Brain microvascular endothelial cell (primary cell): ENCODE results near the gene PTPN20.
A peak's percentile ranks its signal among the peaks of the same experiment; 100 is the strongest.

ENCODE experiments used
- DNase-seq: peaks from one replicate; pipeline ENCODE4 v3.0.0-alpha.2; 2020
- H3K27ac ChIP-seq: fragments of 250-450 bp; sonication (Bioruptor Pico); 2 replicates; pipeline ENCODE4 v1.5.1; 2020; ENCODE audit warnings: mild to moderate bottlenecking, moderate library complexity
- H3K27me3 ChIP-seq: fragments of 250-450 bp; sonication (Bioruptor Pico); replicated peaks from 2 replicates; pipeline ENCODE4 v1.5.1; 2020; ENCODE audit warnings: mild to moderate bottlenecking
- H3K36me3 ChIP-seq: fragments of 250-450 bp; sonication (Bioruptor Pico); replicated peaks from 2 replicates; pipeline ENCODE4 v1.5.1; 2020; ENCODE audit warnings: mild to moderate bottlenecking
- H3K4me3 ChIP-seq: 2 replicates; pipeline ENCODE4 v1.5.1; 2011; ENCODE audit warnings: low read depth, mild to moderate bottlenecking, control low read depth, low read length, moderate library complexity
- CTCF ChIP-seq: IDR thresholded peaks from 2 replicates; pipeline ENCODE4 v1.5.1; 2011; ENCODE audit warnings: low read depth, mild to moderate bottlenecking, moderate library complexity, low read length, control low read depth, inconsistent platforms; ENCODE audit errors: missing control alignments
- in situ Hi-C: cut with HindIII; loops from 2 replicates; pipeline ENCODE4 v1.10.0; 2017; ENCODE audit warnings: low sequenced_read_pairs, low pct_ligation_motif_present

PTPN20 gene

GRCh38 chr10:47030191-47030703, 119.0 kb downstream of the PTPN20 start:
- no peak overlapping the region for H3K27ac ChIP-seq
- no peak for DNase-seq
- no peaks in the 10 kb centered on the region for H3K36me3 ChIP-seq
- in situ Hi-C loops, result loop anchor here (25.0 kb wide), 1 partner anchor 282 kb away; the partner anchor contains the start of genes GDF10 and GDF2
- no peak for TF ChIP-seq CTCF
- no peak overlapping the region for H3K4me3 ChIP-seq
- no peaks in the 10 kb centered on the region for H3K27me3 ChIP-seq

DNA sequence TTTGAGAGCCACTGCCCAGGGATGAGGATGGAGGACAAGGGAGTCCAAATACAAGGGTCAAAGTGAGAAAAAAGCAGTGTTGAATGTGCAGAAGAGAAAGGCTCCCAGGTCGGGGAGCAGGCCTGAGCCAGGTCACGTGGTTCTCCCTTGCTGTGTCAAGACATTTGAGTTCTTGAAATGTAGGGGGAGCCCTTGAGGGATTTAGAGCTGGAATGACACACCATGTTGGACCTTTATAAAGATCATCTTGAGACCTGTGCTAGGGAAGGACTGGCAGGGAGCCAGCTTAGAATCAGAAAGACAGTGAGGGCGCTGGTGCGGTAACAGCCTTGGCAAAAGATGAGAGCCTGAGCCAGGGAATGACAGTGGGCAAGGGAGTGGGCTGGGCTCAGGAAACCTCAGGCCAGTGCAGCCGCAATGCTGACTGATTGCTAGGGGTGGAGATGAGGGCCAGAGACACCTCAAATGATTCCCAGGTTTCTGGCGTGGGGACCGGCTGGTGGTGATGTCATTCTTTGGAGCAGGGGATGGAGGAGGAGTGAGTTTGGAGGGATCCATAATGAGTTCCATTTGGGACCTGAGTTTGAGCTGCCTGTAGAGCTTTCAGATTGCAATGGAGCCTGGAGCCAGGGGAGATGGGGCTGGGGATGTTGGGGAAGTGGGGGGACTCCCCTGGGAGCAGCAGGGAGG, 120.1 kb downstream of the PTPN20 start:
- H3K27ac ChIP-seq, result no peak overlapping the region
- no peak for DNase-seq
- H3K27me3 ChIP-seq, result no peaks in the 10 kb centered on the region
- in situ Hi-C loops, result loop anchor here (25.0 kb wide), 1 partner anchor 281 kb away; the partner anchor contains the start of genes GDF10 and GDF2
- no peak overlapping the region for H3K4me3 ChIP-seq
- TF ChIP-seq CTCF, result peak; percentile 26
- H3K36me3 ChIP-seq, result no peaks in the 10 kb centered on the region

GRCh38 chr10:47031901-47032465, 120.8 kb downstream of the PTPN20 start:
- TF ChIP-seq CTCF, result no peak
- Histone ChIP-seq H3K36me3 (no peaks in the 10 kb centered on the region), H3K27me3 (no peaks in the 10 kb centered on the region), H3K4me3 (no peak overlapping the region), H3K27ac (no peak overlapping the region)
- in situ Hi-C loops, result loop anchor here (25.0 kb wide), 1 partner anchor 280 kb away; the partner anchor contains the start of genes GDF10 and GDF2
- DNase-seq, result peak; percentile 40

GRCh38 chr10:47033081-47033480, 121.9 kb downstream of the PTPN20 start:
- DNase-seq, result no peak
- Histone ChIP-seq H3K27ac (no peak overlapping the region), H3K4me3 (no peak overlapping the region), H3K27me3 (no peaks in the 10 kb centered on the region), H3K36me3 (no peaks in the 10 kb centered on the region)
- no peak for TF ChIP-seq CTCF
- in situ Hi-C loops, result loop anchor here (25.0 kb wide), 1 partner anchor 279 kb away; the partner anchor contains the start of genes GDF10 and GDF2

DNA sequence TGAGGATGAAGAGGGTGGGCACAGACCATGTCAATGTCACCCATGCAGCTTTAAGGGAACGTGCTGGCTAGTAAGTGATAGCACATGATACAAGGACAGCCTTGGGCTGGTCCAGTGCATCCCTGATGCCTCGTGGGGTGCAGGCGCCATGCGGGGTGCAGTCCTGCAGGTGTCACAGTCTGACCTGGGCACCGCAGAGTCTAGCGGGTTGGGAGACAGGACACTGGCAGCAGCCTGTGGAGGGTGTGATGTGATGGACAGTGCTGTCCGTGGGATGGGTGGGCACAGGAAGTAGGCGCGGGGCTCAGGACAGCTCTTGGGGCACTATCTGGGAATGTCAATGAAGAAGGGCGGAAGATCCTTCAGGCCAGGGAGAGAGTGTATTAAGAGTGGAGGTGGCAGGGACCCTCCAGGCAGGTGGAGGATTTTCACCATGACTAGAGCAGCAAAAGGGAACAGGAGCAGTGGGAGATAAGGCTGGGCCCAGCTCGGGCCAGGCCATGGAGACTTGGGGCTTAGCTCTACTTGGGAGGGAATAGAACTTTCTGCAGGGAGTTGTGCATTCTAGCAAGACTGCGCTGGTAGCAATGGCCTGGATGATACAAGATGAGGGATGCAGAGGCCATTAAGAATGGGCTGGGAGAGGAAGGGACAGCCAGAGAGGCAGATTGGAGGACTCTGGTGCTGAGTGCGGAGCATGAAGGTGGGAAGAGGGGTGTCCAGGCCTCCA, 122.5 kb downstream of the PTPN20 start:
- Histone ChIP-seq H3K36me3 (no peaks in the 10 kb centered on the region), H3K27me3 (no peaks in the 10 kb centered on the region), H3K4me3 (no peak overlapping the region), H3K27ac (no peak overlapping the region)
- DNase-seq, result no peak
- in situ Hi-C loops, result loop anchor here (25.0 kb wide), 1 partner anchor 279 kb away; the partner anchor contains the start of genes GDF10 and GDF2
- TF ChIP-seq CTCF, result no peak
